Activated CD4-positive, alpha-beta T cell treated with anti-CD3 and anti-CD28 coated beads for 36 hours (primary cell): ENCODE data around the gene TUBB2B. TPM values are rescaled to one million over a fixed set of nuclear protein-coding genes. Genes with fewer than 3 reads are reported as not detected.
"Not testable (repeated sequence)": the region's sequence is repeated elsewhere in the genome, so short reads cannot be mapped to it uniquely, and the experiment has no call there.

Experiments used
- ATAC-seq: fragments of 200-7000 bp; cut with Tn5 transposase; one replicate; pipeline ENCODE4 v1.10.0; 2021; ENCODE audit warnings: mild to moderate bottlenecking, moderate library complexity
- CTCF ChIA-PET: fragments of 350-600 bp; sonication (Branson Sonifier 250); formaldehyde crosslinking; loops from one replicate; lab custom pipeline; 2021; ENCODE audit warnings: antibody characterized with exemption; lab: Charles Lee
- POLR2A ChIA-PET: fragments of 350-600 bp; sonication (Branson Sonifier 250); formaldehyde crosslinking; loops from one replicate; lab custom pipeline; 2021; ENCODE audit warnings: antibody characterized with exemption, inconsistent platforms; lab: Charles Lee
- DNase-seq: peaks from one replicate; pipeline ENCODE4 v3.0.0-alpha.2; 2020
- H3K27ac Mint-ChIP-seq: one replicate; pipeline ENCODE4 v1.8.0; 2021; ENCODE audit warnings: mixed read lengths
- H3K27me3 Mint-ChIP-seq: one replicate; pipeline ENCODE4 v1.8.0; 2021; ENCODE audit warnings: mixed read lengths
- H3K36me3 Mint-ChIP-seq: one replicate; pipeline ENCODE4 v1.8.0; 2021; ENCODE audit warnings: low read depth, mixed read lengths
- H3K4me1 Mint-ChIP-seq: one replicate; pipeline ENCODE4 v1.8.0; 2021; ENCODE audit warnings: mixed read lengths
- H3K4me3 Mint-ChIP-seq: one replicate; pipeline ENCODE4 v1.8.0; 2021; ENCODE audit warnings: mild to moderate bottlenecking, moderate library complexity, mixed read lengths
- H3K9me3 Mint-ChIP-seq: one replicate; pipeline ENCODE4 v1.8.0; 2021; ENCODE audit warnings: low read depth, mixed read lengths
- intact Hi-C, 2 experiments: fragments of 100-400 bp; cut with DNase I in 1 of 2; cut with micrococcal nuclease in 1 of 2; formaldehyde crosslinking; loops; one replicate each; pipeline versions ENCODE4 v1.14.2 to v1.15.1; 2022 to 2024; cut with DNase I, micrococcal nuclease
- total RNA-seq, 2 experiments: library from RNA; stranded (reverse); gene quantifications; one replicate each; pipeline ENCODE4 v1.2.3, GENCODE V29; 2021

TUBB2B gene
- total RNA-seq, 2 experiments from 2014 or later = 0.09 TPM; not detected in 1

GRCh38 chr6:3258201-3258600 is 30.7 kb upstream of the TUBB2B start:
- H3K4me3 Mint-ChIP-seq = peak overlapping the region; percentile 89
- POLR2A ChIA-PET = no interaction called here
- DNase-seq (no peak), ATAC-seq (no peak)
- H3K9me3 Mint-ChIP-seq = peaks cover 3% of the 10 kb centered on the region
- H3K4me1 Mint-ChIP-seq = peaks cover 28% of the 10 kb centered on the region
- intact Hi-C loops = loop anchor here (1.0 to 5.0 kb wide), 15 partner anchors 49 to 1744 kb away; partner anchors contain the start of genes BPHL (in 2 of the 2), TUBB2A (in 2 of the 2), ECI2 (in 1 of the 2) and NQO2 (in 1 of the 2)
- CTCF ChIA-PET = interaction anchor here (1.1 kb wide), 1 partner anchor 138 kb away, joined by 3 read pairs; no protein-coding TSS in a partner anchor
- peaks cover 3% of the 10 kb centered on the region for H3K27me3 Mint-ChIP-seq
- H3K36me3 Mint-ChIP-seq = peaks cover 17% of the 10 kb centered on the region
- no peak overlapping the region for H3K27ac Mint-ChIP-seq

GRCh38 chr6:3253597-3253961 is 26.1 kb upstream of the TUBB2B start:
- intact Hi-C loops = no loop called here
- Mint-ChIP-seq H3K36me3 (no peaks in the 10 kb centered on the region), H3K4me1 (peaks cover 6% of the 10 kb centered on the region), H3K4me3 (no peak overlapping the region), H3K27ac (no peak overlapping the region), H3K27me3 (peaks cover 17% of the 10 kb centered on the region), H3K9me3 (peaks cover 3% of the 10 kb centered on the region)
- POLR2A ChIA-PET = no interaction called here
- ATAC-seq (no peak), DNase-seq (no peak)
- CTCF ChIA-PET = interaction anchor here (1.4 to 2.9 kb wide), 2 partner anchors 10 to 24 kb away, joined by 4 to 12 read pairs; no protein-coding TSS in a partner anchor

- Mint-ChIP-seq H3K27ac (no peak overlapping the region), H3K4me1 (peaks cover 6% of the 10 kb centered on the region), H3K4me3 (no peak overlapping the region), H3K27me3 (peaks cover 22% of the 10 kb centered on the region), H3K36me3 (no peaks in the 10 kb centered on the region), H3K9me3 (peaks cover 3% of the 10 kb centered on the region)
- intact Hi-C loops = no loop called here
- ATAC-seq = no peak
- POLR2A ChIA-PET = interaction anchor here (0.6 kb wide), 1 partner anchor 109 kb away, joined by 4 read pairs; no protein-coding TSS in a partner anchor
- CTCF ChIA-PET = interaction anchor here (0.8 to 5.7 kb wide), 7 partner anchors 9 to 126 kb away, joined by 3 to 67 read pairs (median 14); no protein-coding TSS in a partner anchor
- DNase-seq = no peak
Measured at GRCh38 chr6:3252861-3253596, 25.6 kb upstream of the TUBB2B start.

GRCh38 chr6:3252369-3252768 is 24.9 kb upstream of the TUBB2B start:
- Mint-ChIP-seq H3K36me3 (no peaks in the 10 kb centered on the region), H3K4me3 (no peak overlapping the region), H3K9me3 (peaks cover 3% of the 10 kb centered on the region), H3K27me3 (peaks cover 26% of the 10 kb centered on the region), H3K27ac (no peak overlapping the region), H3K4me1 (peaks cover 6% of the 10 kb centered on the region)
- ATAC-seq (no peak), DNase-seq (no peak)
- ChIA-PET CTCF (interaction anchor here (0.6 to 5.7 kb wide), 16 partner anchors 8 to 139 kb away, joined by 3 to 67 read pairs (median 6); no protein-coding TSS in a partner anchor), POLR2A (interaction anchor here (0.6 kb wide), 1 partner anchor 108 kb away, joined by 4 read pairs; no protein-coding TSS in a partner anchor)
- intact Hi-C loops = no loop called here

GRCh38 chr6:3251462-3252314 is 24.2 kb upstream of the TUBB2B start:
- Mint-ChIP-seq H3K9me3 (peaks cover 3% of the 10 kb centered on the region), H3K36me3 (no peaks in the 10 kb centered on the region), H3K4me3 (no peak overlapping the region), H3K27me3 (peaks cover 29% of the 10 kb centered on the region), H3K4me1 (peaks cover 6% of the 10 kb centered on the region), H3K27ac (no peak overlapping the region)
- DNase-seq (peak; percentile 89), ATAC-seq (peak; percentile 95)
- ChIA-PET CTCF (interaction anchor here (0.5 to 5.7 kb wide), 39 partner anchors 9 to 1150 kb away, joined by 3 to 67 read pairs (median 3); partner anchors contain the start of gene BPHL), POLR2A (interaction anchor here (0.6 kb wide), 1 partner anchor 135 kb away, joined by 7 read pairs; no protein-coding TSS in a partner anchor)
- intact Hi-C loops = loop anchor here (1.0 to 2.0 kb wide), 4 partner anchors 43 to 253 kb away; partner anchors contain the start of genes BPHL (in 1 of the 2) and NQO2 (in 1 of the 2)

- intact Hi-C loops = loop anchor here in 1 of 2 experiments (2.0 kb wide), 3 partner anchors 41 to 251 kb away; partner anchors contain the start of genes BPHL and NQO2
- ATAC-seq (no peak), DNase-seq (no peak)
- H3K4me3 Mint-ChIP-seq = no peak overlapping the region
- POLR2A ChIA-PET = no interaction called here
- CTCF ChIA-PET = interaction anchor here (0.7 to 5.7 kb wide), 9 partner anchors 10 to 123 kb away, joined by 3 to 67 read pairs (median 5); no protein-coding TSS in a partner anchor
- peaks cover 33% of the 10 kb centered on the region for H3K27me3 Mint-ChIP-seq
- no peak overlapping the region for H3K27ac Mint-ChIP-seq
- H3K9me3 Mint-ChIP-seq = peaks cover 3% of the 10 kb centered on the region
- peaks cover 6% of the 10 kb centered on the region for H3K4me1 Mint-ChIP-seq
- no peaks in the 10 kb centered on the region for H3K36me3 Mint-ChIP-seq
Measured at GRCh38 chr6:3250231-3250675, 22.8 kb upstream of the TUBB2B start.

- ATAC-seq = no peak
- Mint-ChIP-seq H3K4me1 (peaks cover 6% of the 10 kb centered on the region), H3K9me3 (peaks cover 3% of the 10 kb centered on the region), H3K27me3 (peaks cover 34% of the 10 kb centered on the region), H3K36me3 (no peaks in the 10 kb centered on the region), H3K27ac (no peak overlapping the region), H3K4me3 (no peak overlapping the region)
- CTCF ChIA-PET = interaction anchor here (0.9 to 5.7 kb wide), 6 partner anchors 10 to 130 kb away, joined by 3 to 67 read pairs (median 10); no protein-coding TSS in a partner anchor
- POLR2A ChIA-PET = no interaction called here
- DNase-seq = no peak
- intact Hi-C loops = loop anchor here in 1 of 2 experiments (2.0 kb wide), 3 partner anchors 41 to 251 kb away; partner anchors contain the start of genes BPHL and NQO2
Measured at GRCh38 chr6:3249821-3250220, 22.4 kb upstream of the TUBB2B start.

GRCh38 chr6:3247255-3248146 is 20.0 kb upstream of the TUBB2B start:
- POLR2A ChIA-PET = no interaction called here
- intact Hi-C loops = no loop called here
- Mint-ChIP-seq H3K9me3 (no peaks in the 10 kb centered on the region), H3K27ac (no peak overlapping the region), H3K36me3 (no peaks in the 10 kb centered on the region), H3K4me1 (peaks cover 6% of the 10 kb centered on the region), H3K27me3 (peaks cover 45% of the 10 kb centered on the region), H3K4me3 (no peak overlapping the region)
- CTCF ChIA-PET = interaction anchor here (0.7 to 5.7 kb wide), 6 partner anchors 11 to 120 kb away, joined by 3 to 67 read pairs (median 4); partner anchors contain the start of gene PSMG4
- ATAC-seq = no peak
- DNase-seq = no peak

GRCh38 chr6:3245216-3245615 is 17.8 kb upstream of the TUBB2B start:
- H3K27me3 Mint-ChIP-seq = peaks cover 42% of the 10 kb centered on the region
- CTCF ChIA-PET = interaction anchor here (1.0 to 2.2 kb wide), 2 partner anchors 8 to 22 kb away, joined by 3 to 12 read pairs; no protein-coding TSS in a partner anchor
- H3K9me3 Mint-ChIP-seq = no peaks in the 10 kb centered on the region
- no peaks in the 10 kb centered on the region for H3K4me1 Mint-ChIP-seq
- no peak for DNase-seq
- no peaks in the 10 kb centered on the region for H3K36me3 Mint-ChIP-seq
- no peak for ATAC-seq
- no peak overlapping the region for H3K27ac Mint-ChIP-seq
- H3K4me3 Mint-ChIP-seq = no peak overlapping the region
- POLR2A ChIA-PET = no interaction called here
- intact Hi-C loops = no loop called here

GRCh38 chr6:3244832-3245161 is 17.3 kb upstream of the TUBB2B start:
- H3K27ac Mint-ChIP-seq, H3K4me3 Mint-ChIP-seq, intact Hi-C loops, ATAC-seq, H3K4me1 Mint-ChIP-seq, H3K36me3 Mint-ChIP-seq, DNase-seq, POLR2A ChIA-PET, H3K9me3 Mint-ChIP-seq: not testable (repeated sequence)
- H3K27me3 Mint-ChIP-seq = peaks cover 43% of the 10 kb centered on the region
- CTCF ChIA-PET = interaction anchor here (0.5 to 2.2 kb wide), 5 partner anchors 9 to 1685 kb away, joined by 3 to 12 read pairs (median 4); no protein-coding TSS in a partner anchor
